Measurements from ENCODE around the gene DPP6. TPM values are rescaled to one million over a fixed set of nuclear protein-coding genes. Genes with fewer than 3 reads are reported as not detected.

The DPP6 gene
- total RNA-seq, 2 experiments from 2014 or later = not detected

- ChIA-PET POLR2A (interaction anchor here (0.6 kb wide), 1 partner anchor 110 kb away, joined by 6 read pairs; no protein-coding TSS in a partner anchor), CTCF (no interaction called here)
These were observed 451.9 kb downstream of the DPP6 start for GRCh38 chr7:154503962-154504550.

GRCh38 chr7:154504918-154505317 lies 452.7 kb downstream of the DPP6 start:
- POLR2A ChIA-PET = no interaction called here
- CTCF ChIA-PET = no interaction called here

- CTCF ChIA-PET = no interaction called here
These were observed 453.2 kb downstream of the DPP6 start for GRCh38 chr7:154505362-154505761.

GRCh38 chr7:154509192-154509591 lies 457.0 kb downstream of the DPP6 start:
- ChIA-PET POLR2A (no interaction called here), CTCF (no interaction called here)

More at GRCh38 chr7:154505362-154505761, 453.2 kb downstream of the DPP6 start:
- POLR2A ChIA-PET = no interaction called here

DNA sequence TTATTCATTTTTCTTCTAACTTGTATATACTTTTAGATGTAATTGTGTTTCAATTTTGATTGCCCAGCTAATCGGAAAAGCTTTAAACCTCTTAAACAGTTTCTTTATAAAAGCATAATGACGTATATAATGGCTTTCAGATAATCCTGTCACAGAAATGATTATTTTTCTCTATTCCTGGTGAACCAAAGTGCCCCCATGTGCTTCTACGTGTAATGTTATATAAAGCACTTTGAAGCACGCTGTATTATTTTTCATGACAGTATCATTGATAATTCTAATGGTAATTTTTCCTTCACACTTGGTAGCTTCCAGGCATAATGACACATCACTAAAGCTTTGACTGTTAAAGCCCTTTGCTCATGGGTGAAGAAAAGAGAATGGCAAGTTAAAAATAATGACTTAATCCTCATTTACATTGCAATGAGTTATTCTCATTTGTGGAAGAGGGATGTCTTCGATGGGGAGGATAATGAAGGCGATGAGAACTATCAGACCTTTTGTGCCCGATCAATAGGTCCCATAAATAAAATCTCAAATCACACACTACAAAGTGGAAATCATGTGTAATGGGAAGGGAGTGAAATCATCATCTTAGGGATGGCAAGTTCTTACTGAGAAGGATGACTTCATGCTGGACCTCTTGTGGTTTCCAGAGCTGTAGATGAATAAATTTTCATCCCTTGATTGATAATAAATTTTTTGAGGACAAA lies 460.1 kb downstream of the DPP6 start:
- ChIA-PET POLR2A (no interaction called here), CTCF (no interaction called here)

- CTCF ChIA-PET = no interaction called here
- POLR2A ChIA-PET = no interaction called here
These were observed 465.6 kb downstream of the DPP6 start for GRCh38 chr7:154517768-154518167.

DNA sequence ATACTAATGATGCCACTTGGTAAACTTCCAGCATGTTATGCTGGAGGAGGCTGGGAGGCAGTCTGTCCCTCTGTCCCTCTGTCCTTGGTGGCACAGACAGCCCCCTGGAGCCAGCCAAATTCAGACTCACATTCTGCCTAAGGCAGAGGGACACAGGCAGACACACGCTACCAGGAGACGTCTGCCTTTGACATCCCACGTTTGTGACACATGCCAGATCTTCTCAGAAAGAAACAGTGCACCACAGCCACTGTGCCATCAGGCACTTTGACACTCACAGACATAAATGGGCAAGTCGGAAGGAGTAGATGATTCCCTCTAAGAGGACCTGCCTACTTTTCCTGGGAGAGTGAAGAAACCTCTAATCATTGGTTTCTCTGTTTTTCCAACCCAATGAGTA lies 467.0 kb downstream of the DPP6 start:
- POLR2A ChIA-PET = no interaction called here
- CTCF ChIA-PET = no interaction called here

DNA sequence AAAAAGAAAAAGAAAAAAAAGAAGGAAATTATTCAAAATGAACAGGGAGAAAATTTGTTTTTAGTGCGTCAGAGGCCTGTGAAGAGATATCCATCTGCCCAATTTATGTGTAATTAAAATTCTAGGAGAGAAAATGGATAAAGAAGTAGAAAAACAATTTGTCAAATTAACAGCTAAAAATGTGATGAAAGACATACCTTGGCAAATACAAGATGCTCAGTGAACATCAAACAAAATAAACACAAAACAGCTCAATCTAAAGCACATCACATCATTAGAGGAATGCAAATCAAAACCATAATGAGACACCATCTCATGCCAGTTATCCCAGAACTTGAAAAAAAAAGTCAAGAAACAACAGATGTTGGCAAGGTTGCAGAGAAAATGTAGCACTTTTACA lies 477.9 kb downstream of the DPP6 start:
- POLR2A ChIA-PET = no interaction called here
- CTCF ChIA-PET = no interaction called here

DNA sequence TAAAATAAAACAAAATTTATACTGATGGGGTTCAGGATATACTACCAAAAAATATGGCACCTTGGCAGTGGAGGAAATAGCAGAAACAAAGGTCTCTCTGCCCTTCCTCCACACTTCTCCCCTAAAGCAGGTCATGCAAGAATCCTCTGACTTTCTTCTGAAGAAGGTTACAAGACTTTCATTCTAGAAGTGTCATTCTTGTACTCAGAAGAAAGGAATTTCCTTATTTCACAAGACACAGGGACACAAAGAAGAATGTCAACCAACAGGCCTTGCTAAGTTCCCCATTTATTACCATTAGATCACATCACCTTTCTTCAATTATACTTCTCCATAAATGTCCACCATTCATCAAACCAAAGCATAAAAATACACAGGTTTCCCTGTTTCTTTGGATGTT lies 480.6 kb downstream of the DPP6 start:
- CTCF ChIA-PET = no interaction called here

DNA sequence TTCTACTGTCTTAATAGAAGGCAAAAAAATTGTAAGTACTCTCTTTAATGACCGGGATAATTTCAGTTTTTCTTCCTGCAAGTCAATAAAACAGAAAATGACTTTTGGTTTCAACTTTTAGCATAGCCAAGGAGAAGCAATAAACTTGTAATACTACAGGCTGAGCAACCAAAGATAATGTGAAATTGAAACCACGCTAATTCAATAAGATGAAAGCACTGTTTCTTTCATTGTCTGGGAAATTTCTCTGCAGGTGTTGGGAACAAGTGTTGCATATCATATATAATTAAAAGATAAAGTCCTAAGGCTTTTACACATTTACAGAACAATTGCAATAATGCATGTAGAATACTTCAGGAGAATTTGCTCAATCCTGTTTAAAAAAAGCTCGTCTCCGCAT lies 488.4 kb downstream of the DPP6 start:
- ChIA-PET POLR2A (no interaction called here), CTCF (no interaction called here)

More for the DNA sequence above, 480.6 kb downstream of the DPP6 start:
- POLR2A ChIA-PET = no interaction called here

DNA sequence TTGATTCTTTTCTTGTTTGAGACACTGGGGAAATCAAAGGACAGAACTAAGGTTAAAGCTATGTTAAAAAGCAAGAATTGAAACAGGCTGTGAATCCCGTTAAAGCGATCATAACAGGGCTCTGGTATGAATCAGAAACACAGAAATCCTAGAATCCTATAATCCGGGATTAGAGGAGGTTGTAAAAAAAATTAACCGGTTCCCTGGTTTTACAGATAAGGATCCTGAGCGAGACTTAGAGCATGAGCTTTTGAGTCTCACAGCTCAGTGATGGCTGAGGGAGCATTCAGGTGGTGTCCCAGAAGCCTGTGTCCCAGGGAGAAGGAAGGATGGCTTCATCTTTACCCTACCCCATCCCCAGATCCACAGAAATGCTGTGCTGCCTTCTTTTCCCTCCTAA lies 489.4 kb downstream of the DPP6 start:
- ChIA-PET POLR2A (no interaction called here), CTCF (no interaction called here)

DNA sequence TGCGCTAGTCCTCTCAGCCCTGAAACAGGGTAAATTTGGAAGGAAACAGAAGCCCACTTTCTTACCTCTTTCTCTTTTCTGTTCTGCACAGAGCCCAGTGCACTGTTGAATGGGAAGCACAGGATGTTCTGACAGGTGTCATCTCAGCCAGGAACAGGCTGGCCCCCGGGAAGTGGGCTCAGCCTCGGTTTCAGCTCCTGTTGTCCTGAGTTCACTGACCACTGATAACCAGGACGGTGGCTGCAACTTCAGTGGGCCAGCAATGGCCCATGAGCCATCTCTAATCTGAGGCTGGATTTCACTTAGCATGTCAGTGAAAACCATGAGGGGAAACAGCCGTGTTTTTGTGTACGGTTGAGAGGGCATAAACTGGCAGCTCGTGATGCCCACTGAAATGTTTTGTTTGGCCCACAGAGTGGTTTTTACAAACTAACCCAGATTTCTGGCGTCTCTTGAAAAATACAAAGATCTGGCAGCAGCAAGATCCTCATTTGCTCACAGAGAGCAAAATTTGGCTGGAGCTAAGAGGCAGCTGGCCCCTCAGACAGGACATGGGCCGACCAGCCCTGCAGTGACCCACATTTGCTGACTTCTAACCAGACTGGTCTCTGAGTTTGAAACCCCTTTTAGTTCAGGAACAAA lies 494.9 kb downstream of the DPP6 start:
- CTCF ChIA-PET = no interaction called here
- POLR2A ChIA-PET = no interaction called here

- ChIA-PET POLR2A (no interaction called here), CTCF (no interaction called here)
These were observed 501.6 kb downstream of the DPP6 start for GRCh38 chr7:154553711-154554265.

GRCh38 chr7:154559454-154559853 lies 507.3 kb downstream of the DPP6 start:
- ChIA-PET CTCF (no interaction called here), POLR2A (no interaction called here)

GRCh38 chr7:154564676-154565075 lies 512.5 kb downstream of the DPP6 start:
- POLR2A ChIA-PET = no interaction called here

GRCh38 chr7:154566877-154567276 lies 514.7 kb downstream of the DPP6 start:
- ChIA-PET POLR2A (no interaction called here), CTCF (no interaction called here)

More at GRCh38 chr7:154564676-154565075, 512.5 kb downstream of the DPP6 start:
- CTCF ChIA-PET = no interaction called here

DNA sequence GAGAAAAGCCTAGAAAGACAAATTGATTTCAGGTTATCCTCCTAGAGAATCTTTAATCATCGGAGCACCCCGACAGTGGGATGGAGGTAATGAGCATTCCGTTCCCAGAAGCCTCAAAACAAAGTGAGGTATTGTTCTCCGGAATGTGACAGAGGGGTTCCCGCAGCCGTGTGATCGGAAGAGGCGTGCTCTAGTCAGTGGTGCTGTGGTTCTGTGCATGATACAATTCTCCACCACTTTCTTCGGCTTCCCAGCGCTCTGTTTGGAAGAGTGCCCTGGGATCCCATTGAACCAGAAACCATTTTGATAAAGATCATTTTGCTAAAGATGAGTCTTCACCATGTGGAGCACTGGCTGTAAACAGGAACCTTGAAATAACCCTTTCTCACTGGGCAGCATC lies 516.1 kb downstream of the DPP6 start:
- ChIA-PET CTCF (no interaction called here), POLR2A (no interaction called here)

GRCh38 chr7:154569916-154570315 lies 517.7 kb downstream of the DPP6 start:
- CTCF ChIA-PET = no interaction called here
- POLR2A ChIA-PET = no interaction called here

DNA sequence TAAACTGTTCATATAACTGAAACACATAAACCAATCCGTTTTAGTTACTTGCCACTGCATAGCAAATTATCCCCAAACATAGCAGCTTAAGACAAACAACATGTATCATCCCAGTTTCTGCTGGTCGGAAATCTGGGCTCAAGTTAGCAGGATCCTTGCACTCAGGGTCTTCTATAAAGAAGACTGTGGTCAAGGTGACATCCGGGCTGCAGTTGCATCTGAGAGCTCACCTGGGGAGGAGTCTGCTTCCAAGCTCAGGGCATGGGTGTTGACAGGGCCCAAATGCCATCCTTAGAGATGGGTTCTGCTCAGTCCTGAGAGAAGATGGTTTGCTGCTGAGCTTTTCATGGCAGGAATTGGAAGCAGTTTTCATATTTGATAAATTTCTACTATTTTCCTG lies 519.6 kb downstream of the DPP6 start:
- ChIA-PET POLR2A (no interaction called here), CTCF (no interaction called here)

- POLR2A ChIA-PET = no interaction called here
- CTCF ChIA-PET = no interaction called here
These were observed 522.0 kb downstream of the DPP6 start for GRCh38 chr7:154574235-154574634.

GRCh38 chr7:154575497-154575896 lies 523.3 kb downstream of the DPP6 start:
- ChIA-PET POLR2A (no interaction called here), CTCF (no interaction called here)
